Measurements from ENCODE around the gene GCK.

The GCK gene

GRCh38 chr7:44154703-44155102 lies 34.5 kb downstream of the GCK start:
- no peak overlapping the region for H3K4me3 ChIP-seq (ENCODE audit: low read depth, low read length)
- H3K9me3 ChIP-seq = no peaks in the 10 kb centered on the region
- H3K36me3 ChIP-seq = no peaks in the 10 kb centered on the region
- TF ChIP-seq CTCF (IDR thresholded peaks at IDR 0.05; ENCODE audit: low read depth, low read length) = no peak
- no peak for DNase-seq
- H3K27me3 ChIP-seq = no peaks in the 10 kb centered on the region
- no peaks in the 10 kb centered on the region for H3K4me1 ChIP-seq

DNA sequence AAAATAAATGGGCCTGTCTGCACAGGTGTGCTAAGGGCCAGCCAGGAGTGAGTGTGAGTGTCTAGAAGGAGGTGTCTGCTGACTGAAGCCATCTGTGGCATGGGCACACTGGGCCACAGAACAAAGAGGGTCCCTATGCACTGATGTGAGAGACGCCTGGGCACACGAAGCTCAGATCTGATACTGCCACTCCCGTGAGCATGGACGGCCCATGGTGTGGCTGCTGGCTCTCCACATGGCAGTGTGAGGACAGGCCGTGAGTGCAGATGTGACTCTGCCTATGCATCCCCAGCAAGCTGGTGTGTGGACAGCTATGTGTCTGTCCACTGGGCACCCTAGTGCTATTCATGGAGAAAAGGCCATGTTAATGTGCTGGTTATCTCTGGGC lies 35.3 kb downstream of the GCK start:
- DNase-seq = no peak

DNA sequence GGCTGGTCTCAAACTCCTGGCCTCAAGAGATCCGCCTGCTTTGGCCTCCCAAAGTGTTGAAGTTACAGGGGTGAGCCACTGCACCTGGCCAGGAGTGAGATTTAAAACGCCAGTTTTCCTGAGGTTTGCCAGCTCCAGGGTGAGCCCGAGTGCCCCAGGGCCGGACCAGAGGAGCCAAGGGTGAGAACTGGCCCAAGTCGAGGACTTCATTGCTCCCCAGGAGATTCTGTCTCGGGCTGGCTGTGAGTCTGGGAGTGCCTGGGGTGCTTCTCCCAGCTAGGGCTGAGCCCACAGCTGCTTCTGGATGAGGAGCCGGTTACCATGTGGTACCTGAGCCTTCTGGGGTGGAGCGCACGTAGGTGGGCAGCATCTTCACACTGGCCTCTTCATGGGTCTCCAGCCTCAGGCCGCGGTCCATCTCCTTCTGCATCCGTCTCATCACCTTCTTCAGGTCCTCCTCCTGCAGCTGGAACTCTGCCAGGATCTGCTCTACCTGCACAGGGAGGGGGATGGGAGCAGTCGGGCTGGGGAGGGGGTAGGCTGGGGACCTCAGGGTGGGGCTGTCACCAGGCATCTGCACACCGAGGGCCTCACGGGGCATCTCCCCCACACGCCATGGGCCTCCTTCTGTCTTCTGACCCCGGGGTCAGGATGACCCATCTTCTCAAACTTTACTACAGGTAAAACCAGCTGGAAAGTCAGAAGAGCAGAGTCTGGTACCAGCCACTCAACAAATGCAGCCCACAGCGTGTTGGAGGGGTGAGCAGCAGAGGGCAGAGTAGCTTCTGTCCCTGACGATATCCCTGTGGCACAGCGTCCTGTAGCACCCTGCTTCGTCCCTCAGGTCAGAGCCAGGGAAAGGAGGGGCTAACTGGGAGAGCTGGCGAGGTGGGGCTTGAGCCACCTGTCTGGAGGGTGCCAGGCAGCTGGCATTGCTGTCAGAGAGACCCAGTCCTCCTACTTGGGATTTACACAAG lies 36.0 kb downstream of the GCK start:
- no peak for TF ChIP-seq CTCF (IDR thresholded peaks at IDR 0.05; ENCODE audit: low read depth, low read length)
- Histone ChIP-seq H3K4me1 (no peaks in the 10 kb centered on the region), H3K36me3 (no peaks in the 10 kb centered on the region), H3K27me3 (no peaks in the 10 kb centered on the region), H3K9me3 (no peaks in the 10 kb centered on the region), H3K4me3 (ENCODE audit: low read depth, low read length) (no peak overlapping the region)
- no peak for DNase-seq

More for the DNA sequence above, 35.3 kb downstream of the GCK start:
- H3K4me3 ChIP-seq (ENCODE audit: low read depth, low read length) = no peak overlapping the region
- no peak for TF ChIP-seq CTCF (IDR thresholded peaks at IDR 0.05; ENCODE audit: low read depth, low read length)
- H3K27me3 ChIP-seq = no peaks in the 10 kb centered on the region
- H3K36me3 ChIP-seq = no peaks in the 10 kb centered on the region
- H3K9me3 ChIP-seq = no peaks in the 10 kb centered on the region
- no peaks in the 10 kb centered on the region for H3K4me1 ChIP-seq

- H3K27me3 ChIP-seq = no peaks in the 10 kb centered on the region
- DNase-seq = no peak
- H3K9me3 ChIP-seq = no peaks in the 10 kb centered on the region
- no peaks in the 10 kb centered on the region for H3K36me3 ChIP-seq
- no peak overlapping the region for H3K4me3 ChIP-seq (ENCODE audit: low read depth, low read length)
- TF ChIP-seq CTCF (IDR thresholded peaks at IDR 0.05; ENCODE audit: low read depth, low read length) = no peak
- H3K4me1 ChIP-seq = no peaks in the 10 kb centered on the region
Measured at GRCh38 chr7:44151956-44152355, 37.3 kb downstream of the GCK start.

GRCh38 chr7:44150966-44151941 lies 38.0 kb downstream of the GCK start:
- Histone ChIP-seq H3K9me3 (no peaks in the 10 kb centered on the region), H3K36me3 (no peaks in the 10 kb centered on the region), H3K27me3 (no peaks in the 10 kb centered on the region), H3K4me3 (ENCODE audit: low read depth, low read length) (no peak overlapping the region), H3K4me1 (peaks cover 3% of the 10 kb centered on the region)
- TF ChIP-seq CTCF (IDR thresholded peaks at IDR 0.05; ENCODE audit: low read depth, low read length) = no peak
- DNase-seq = no peak

Data from BE2C (cell line).